CD4-positive, alpha-beta T cell (primary cell): Measurements from ENCODE around the gene FOXE3. TPM values are rescaled to one million over a fixed set of nuclear protein-coding genes. Genes with fewer than 3 reads are reported as not detected.

Source experiments
- ATAC-seq: fragments of 200-7000 bp; cut with Tn5 transposase; one replicate; pipeline ENCODE4 v1.10.0; 2022; ENCODE audit warnings: mild to moderate bottlenecking; ENCODE audit not compliant: poor library complexity
- CTCF ChIA-PET: fragments of 350-600 bp; sonication (Branson Sonifier 250); formaldehyde crosslinking; loops from one replicate; lab custom pipeline; 2021; ENCODE audit warnings: antibody characterized with exemption, inconsistent platforms; lab: Charles Lee
- POLR2A ChIA-PET: fragments of 350-600 bp; sonication (Branson Sonifier 250); formaldehyde crosslinking; loops from one replicate; lab custom pipeline; 2021; ENCODE audit warnings: antibody characterized with exemption, inconsistent platforms; lab: Charles Lee
- DNase-seq, 14 experiments: peaks; one replicate each; pipeline ENCODE4 v3.0.0-alpha.2; 2013 to 2020; ENCODE audit warnings: mixed read lengths in 2 of 14
- H3K27ac ChIP-seq, 2 donors: one replicate each; pipeline versions ENCODE4 v1.5.1 to v1.7.0; 2013; ENCODE audit warnings: low read length in 2 of 2, low read depth in 1 of 2, mild to moderate bottlenecking in 1 of 2
- H3K27me3 ChIP-seq, 2 experiments: 1 replicate in 1 of 2; 2 replicates in 1 of 2; pipeline versions ENCODE4 v1.6.1 to v1.7.0; 2013; ENCODE audit warnings: low read length in 2 of 2, control low read depth in 1 of 2, mild to moderate bottlenecking in 1 of 2, moderate library complexity in 1 of 2; ENCODE audit not compliant: insufficient read depth in 2 of 2, control insufficient read depth in 1 of 2
- H3K36me3 ChIP-seq: one replicate; pipeline ENCODE4 v1.6.1; 2013; ENCODE audit warnings: low read length, control low read depth; ENCODE audit not compliant: insufficient read depth
- H3K4me1 ChIP-seq: one replicate; pipeline ENCODE4 v1.6.1; 2013; ENCODE audit warnings: low read length, control low read depth; ENCODE audit not compliant: insufficient read depth
- H3K4me3 ChIP-seq: one replicate; pipeline ENCODE4 v1.5.1; 2013; ENCODE audit warnings: mild to moderate bottlenecking, low read length, moderate library complexity
- H3K9me3 ChIP-seq, 2 experiments: 1 replicate in 1 of 2; 2 replicates in 1 of 2; pipeline versions ENCODE4 v1.6.1 to v1.7.0; 2013; ENCODE audit warnings: low read length in 2 of 2, mild to moderate bottlenecking in 2 of 2, control low read depth in 1 of 2, moderate library complexity in 1 of 2; ENCODE audit not compliant: control insufficient read depth in 1 of 2, insufficient read depth in 1 of 2
- H3K27ac Mint-ChIP-seq: one replicate; pipeline ENCODE4 v1.8.0; 2020; ENCODE audit warnings: mixed read lengths
- H3K27me3 Mint-ChIP-seq: one replicate; pipeline ENCODE4 v1.8.0; 2021; ENCODE audit warnings: mixed read lengths
- H3K36me3 Mint-ChIP-seq: one replicate; pipeline ENCODE4 v1.8.0; 2021; ENCODE audit warnings: low read depth, mixed read lengths
- H3K4me1 Mint-ChIP-seq: one replicate; pipeline ENCODE4 v1.8.0; 2021; ENCODE audit warnings: low read depth, mixed read lengths
- H3K4me3 Mint-ChIP-seq: one replicate; pipeline ENCODE4 v1.8.0; 2020; ENCODE audit warnings: mild to moderate bottlenecking, mixed read lengths
- H3K9me3 Mint-ChIP-seq: one replicate; pipeline ENCODE4 v1.8.0; 2020; ENCODE audit warnings: mixed read lengths
- CTCF ChIP-seq: fragments of 200-600 bp; IDR thresholded peaks from one replicate; pipeline ENCODE4 v1.8.0; 2022; ENCODE audit warnings: antibody characterized with exemption, mild to moderate bottlenecking
- intact Hi-C, 2 experiments: fragments of 100-400 bp; cut with DNase I in 1 of 2; cut with micrococcal nuclease in 1 of 2; formaldehyde crosslinking; loops; one replicate each; pipeline versions ENCODE4 v1.15.1 to v1.9.0; 2023 to 2025; cut with DNase I, micrococcal nuclease
- total RNA-seq, 174 experiments: library from RNA in 2 of 174; stranded (reverse) in 2 of 174; gene quantifications; one replicate each; pipeline ENCODE4 v1.2.3 and lab custom pipeline; 2021 to 2026

Gene FOXE3
- total RNA-seq, 2 experiments from 2014 or later = not detected

- Mint-ChIP-seq H3K27ac (no peak overlapping the region), H3K4me1 (no peaks in the 10 kb centered on the region), H3K27me3 (peaks cover 22% of the 10 kb centered on the region), H3K36me3 (no peaks in the 10 kb centered on the region), H3K9me3 (no peaks in the 10 kb centered on the region), H3K4me3 (no peak overlapping the region)
- DNase-seq (no peak), ATAC-seq (no peak)
- Histone ChIP-seq H3K4me3 (no peak overlapping the region), H3K36me3 (no peaks in the 10 kb centered on the region), H3K9me3 (no peaks in the 10 kb centered on the region), H3K27me3 (peaks cover 0 to 3% of the 10 kb centered on the region in 2 experiments), H3K27ac (no peak overlapping the region), H3K4me1 (no peaks in the 10 kb centered on the region)
- intact Hi-C loops = loop anchor here (1.0 to 2.0 kb wide), 2 partner anchors 321 to 337 kb away; no protein-coding TSS in a partner anchor
- TF ChIP-seq CTCF = no peak
- ChIA-PET CTCF (interaction anchor here (1.2 kb wide), 1 partner anchor 336 kb away, joined by 4 read pairs; no protein-coding TSS in a partner anchor), POLR2A (no interaction called here)
These were observed 26.4 kb upstream of the FOXE3 start for GRCh38 chr1:47389731-47390130.

DNA sequence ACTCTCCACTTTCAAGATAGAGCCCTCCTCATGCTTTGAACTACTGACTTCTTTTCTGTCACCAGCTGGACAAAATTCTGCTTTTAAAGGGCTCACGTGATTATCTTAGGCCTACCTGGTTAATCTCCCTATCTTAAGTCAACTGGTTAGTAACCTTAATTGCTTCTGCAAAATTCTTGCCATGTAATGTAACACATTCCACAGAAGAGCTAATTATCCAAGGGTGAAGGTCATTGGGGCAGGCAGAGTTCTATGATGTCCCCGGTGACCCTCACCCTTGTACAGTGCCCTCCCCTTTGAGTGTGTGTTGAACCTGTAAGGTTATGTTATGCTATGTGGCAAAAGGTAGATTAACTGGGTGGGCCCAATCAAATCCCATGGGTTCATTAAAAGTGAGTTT is 25.2 kb upstream of the FOXE3 start:
- intact Hi-C loops = no loop called here
- Histone ChIP-seq H3K27ac (no peak overlapping the region), H3K27me3 (peaks cover 0 to 3% of the 10 kb centered on the region in 2 experiments), H3K4me3 (no peak overlapping the region), H3K36me3 (no peaks in the 10 kb centered on the region), H3K4me1 (no peaks in the 10 kb centered on the region), H3K9me3 (no peaks in the 10 kb centered on the region)
- Mint-ChIP-seq H3K27ac (no peak overlapping the region), H3K36me3 (no peaks in the 10 kb centered on the region), H3K4me3 (no peak overlapping the region), H3K27me3 (peaks cover 22% of the 10 kb centered on the region), H3K4me1 (no peaks in the 10 kb centered on the region), H3K9me3 (no peaks in the 10 kb centered on the region)
- CTCF ChIA-PET = interaction anchor here (1.2 kb wide), 1 partner anchor 335 kb away, joined by 4 read pairs; no protein-coding TSS in a partner anchor
- no peak for DNase-seq
- TF ChIP-seq CTCF = no peak
- no peak for ATAC-seq
- POLR2A ChIA-PET = no interaction called here

GRCh38 chr1:47393141-47393540 is 22.9 kb upstream of the FOXE3 start:
- Histone ChIP-seq H3K9me3 (no peaks in the 10 kb centered on the region), H3K27ac (no peak overlapping the region), H3K4me3 (no peak overlapping the region), H3K4me1 (no peaks in the 10 kb centered on the region), H3K27me3 (peaks cover 3 to 6% of the 10 kb centered on the region in 2 experiments), H3K36me3 (no peaks in the 10 kb centered on the region)
- Mint-ChIP-seq H3K9me3 (no peaks in the 10 kb centered on the region), H3K4me1 (no peaks in the 10 kb centered on the region), H3K4me3 (no peak overlapping the region), H3K27ac (no peak overlapping the region), H3K27me3 (peaks cover 33% of the 10 kb centered on the region), H3K36me3 (no peaks in the 10 kb centered on the region)
- no peak for ATAC-seq
- intact Hi-C loops = no loop called here
- TF ChIP-seq CTCF = no peak
- DNase-seq = no peak
- CTCF ChIA-PET = no interaction called here
- POLR2A ChIA-PET = no interaction called here
